Measurements from ENCODE around the gene ARHGEF18.

ARHGEF18 gene

DNA sequence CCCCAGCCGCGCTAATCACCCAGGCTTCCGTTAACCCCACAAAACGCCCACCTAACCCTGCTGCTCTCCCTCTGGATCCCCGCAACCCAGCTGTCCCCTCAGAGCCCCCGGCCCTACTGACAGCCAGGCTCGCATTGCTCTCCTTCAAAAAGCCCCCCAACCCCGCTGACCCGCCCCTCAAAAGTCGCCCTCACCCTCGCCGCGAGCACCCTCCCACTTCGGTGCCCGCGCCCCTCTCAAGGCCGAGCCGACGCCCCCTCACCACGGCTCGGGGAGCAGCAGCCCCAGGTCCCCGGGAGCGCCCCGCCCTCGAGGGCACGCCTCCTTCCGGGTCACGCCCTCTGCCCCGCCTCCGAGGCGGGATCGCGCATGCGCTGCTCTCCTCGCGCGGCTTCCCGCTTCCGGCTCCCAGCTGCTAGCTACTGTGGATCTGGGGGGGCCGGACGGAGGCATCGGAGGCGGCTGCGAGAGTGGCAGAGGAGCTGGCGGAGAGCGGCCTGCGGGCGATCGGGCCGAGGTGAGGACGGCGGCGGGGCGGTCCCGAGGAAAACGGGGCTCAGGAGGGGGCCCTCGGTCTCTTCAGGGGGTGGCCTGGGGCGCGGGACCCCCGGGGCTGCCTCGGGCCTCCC, 46.1 kb downstream of the ARHGEF18 start:
- H3K4me1 ChIP-seq (ENCODE audit: control insufficient read depth, insufficient read depth, low read length) = peaks cover 39% of the 10 kb centered on the region
- no peaks in the 10 kb centered on the region for H3K36me3 ChIP-seq (ENCODE audit: control insufficient read depth, insufficient read depth, low read length)
- no peaks in the 10 kb centered on the region for H3K27me3 ChIP-seq (ENCODE audit: control insufficient read depth, insufficient read depth, low read length)
- no peaks in the 10 kb centered on the region for H3K9me3 ChIP-seq (ENCODE audit: control insufficient read depth, low read length)
- H3K9ac ChIP-seq (ENCODE audit: low read length) = peak overlapping the region; percentile 96
- peak overlapping the region; percentile 90 for H3K4me3 ChIP-seq (ENCODE audit: low read length)

DNA sequence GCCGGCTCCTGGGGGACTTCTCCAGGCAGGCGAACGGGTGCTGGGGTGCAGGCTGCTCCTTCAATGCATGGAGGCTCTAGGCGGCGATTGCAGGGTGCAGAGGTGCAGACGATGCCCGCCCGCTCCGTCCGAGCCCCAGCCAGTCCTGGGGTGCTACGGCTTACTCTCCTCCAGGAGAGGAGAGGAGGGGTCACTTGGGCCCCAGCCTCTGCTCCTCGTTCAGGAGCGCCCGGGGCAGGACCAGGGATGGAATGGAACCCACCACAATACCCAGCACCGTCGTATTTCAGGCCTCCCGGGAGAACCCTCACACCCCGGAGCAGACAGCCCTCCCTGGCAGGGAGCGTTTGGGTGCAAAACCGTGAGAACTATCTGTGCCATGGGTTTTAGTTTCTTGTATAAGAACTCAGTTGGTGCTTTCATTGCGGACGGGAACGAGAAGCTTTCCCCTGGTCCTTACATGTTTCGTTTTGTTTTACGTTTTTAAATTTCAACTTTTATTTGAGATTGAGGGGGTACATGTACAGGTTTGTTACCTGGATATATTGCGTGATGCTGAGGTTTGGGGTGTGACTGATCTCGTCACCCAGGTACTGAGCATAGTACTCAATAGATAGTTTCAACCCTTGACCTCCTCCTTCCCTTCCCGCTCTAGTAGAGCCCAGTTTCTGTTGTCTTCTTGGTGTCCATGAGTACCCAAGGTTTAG, 46.8 kb downstream of the ARHGEF18 start:
- peak overlapping the region; percentile 96 for H3K9ac ChIP-seq (ENCODE audit: low read length)
- no peaks in the 10 kb centered on the region for H3K36me3 ChIP-seq (ENCODE audit: control insufficient read depth, insufficient read depth, low read length)
- no peaks in the 10 kb centered on the region for H3K27me3 ChIP-seq (ENCODE audit: control insufficient read depth, insufficient read depth, low read length)
- H3K4me3 ChIP-seq (ENCODE audit: low read length) = peak overlapping the region; percentile 90
- peaks cover 39% of the 10 kb centered on the region for H3K4me1 ChIP-seq (ENCODE audit: control insufficient read depth, insufficient read depth, low read length)
- no peaks in the 10 kb centered on the region for H3K9me3 ChIP-seq (ENCODE audit: control insufficient read depth, low read length)

GRCh38 chr19:7397687-7398086, 49.0 kb downstream of the ARHGEF18 start:
- peaks cover 31% of the 10 kb centered on the region for H3K4me1 ChIP-seq (ENCODE audit: control insufficient read depth, insufficient read depth, low read length)

More at GRCh38 chr19:7397687-7398086, 49.0 kb downstream of the ARHGEF18 start:
- no peak overlapping the region for H3K9ac ChIP-seq (ENCODE audit: low read length)
- no peak overlapping the region for H3K4me3 ChIP-seq (ENCODE audit: low read length)
- H3K36me3 ChIP-seq (ENCODE audit: control insufficient read depth, insufficient read depth, low read length) = no peaks in the 10 kb centered on the region
- no peaks in the 10 kb centered on the region for H3K27me3 ChIP-seq (ENCODE audit: control insufficient read depth, insufficient read depth, low read length)
- no peaks in the 10 kb centered on the region for H3K9me3 ChIP-seq (ENCODE audit: control insufficient read depth, low read length)
